NCI-H2196 treated with DMSO at 0.1 percent for 48 hours (cell line): Measurements from ENCODE around the gene ITPR2.
"Not testable (repeated sequence)": the region's sequence is repeated elsewhere in the genome, so short reads cannot be mapped to it uniquely, and the experiment has no call there.

ENCODE experiments used
- DNase-seq: peaks from one replicate; lab custom pipeline; 2025; ENCODE audit not compliant: unreplicated experiment; lab: John Stamatoyannopoulos, UW

Gene ITPR2

DNA sequence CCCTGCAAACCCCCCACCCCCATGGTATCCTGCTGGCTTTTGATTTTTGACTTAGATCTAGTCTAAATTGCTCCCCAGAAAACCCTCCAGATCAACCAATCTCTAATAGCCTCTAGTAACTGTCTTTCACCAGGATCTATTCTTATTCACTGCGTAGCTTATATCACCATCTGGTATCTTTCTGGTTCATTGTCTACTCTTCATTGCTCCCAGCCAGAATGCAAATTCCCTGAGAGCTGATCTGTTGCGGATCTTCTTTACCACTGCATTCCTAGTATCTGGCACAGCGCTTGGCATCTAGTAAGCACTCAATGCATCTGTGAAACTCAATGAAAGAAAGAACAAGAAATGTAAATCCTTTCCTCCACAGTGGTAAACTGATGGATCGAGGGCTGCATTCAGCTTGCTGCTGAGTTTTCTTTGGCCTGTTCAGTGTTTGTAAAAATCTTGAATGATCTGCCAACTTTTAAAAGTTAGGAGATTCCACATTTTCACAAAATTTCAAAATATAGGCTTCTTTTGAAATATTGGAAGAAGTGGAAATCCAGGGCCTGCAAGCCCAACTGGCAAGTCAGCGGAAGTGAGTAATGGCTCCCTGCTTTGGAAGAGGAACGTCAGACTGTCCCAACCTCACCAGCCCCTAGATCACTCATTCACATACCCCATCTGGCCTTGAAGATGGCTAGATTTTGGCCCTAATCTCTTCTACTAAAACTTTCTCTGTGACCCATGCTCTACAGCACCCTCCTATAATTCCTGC is 363.4 kb downstream of the ITPR2 start:
- no peak for DNase-seq

DNA sequence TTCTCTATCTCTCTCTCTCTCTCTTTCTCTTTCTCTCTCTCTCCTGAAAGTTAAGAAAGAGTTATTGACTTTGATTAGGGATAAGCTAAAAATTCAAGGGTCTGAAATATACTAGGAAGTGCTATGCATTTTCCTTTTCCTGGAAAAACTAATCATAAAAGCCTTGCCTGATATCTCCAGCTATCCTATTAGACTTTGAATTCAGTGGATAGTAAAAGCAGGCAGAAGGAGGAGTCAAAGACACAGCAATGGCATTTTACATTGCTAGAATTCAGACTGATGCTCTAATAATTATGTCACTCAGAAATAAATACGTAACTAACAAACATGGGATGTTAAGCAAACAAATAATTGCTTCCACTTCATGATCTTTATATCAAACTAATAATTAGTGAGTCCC is 365.6 kb downstream of the ITPR2 start:
- no peak for DNase-seq

DNA sequence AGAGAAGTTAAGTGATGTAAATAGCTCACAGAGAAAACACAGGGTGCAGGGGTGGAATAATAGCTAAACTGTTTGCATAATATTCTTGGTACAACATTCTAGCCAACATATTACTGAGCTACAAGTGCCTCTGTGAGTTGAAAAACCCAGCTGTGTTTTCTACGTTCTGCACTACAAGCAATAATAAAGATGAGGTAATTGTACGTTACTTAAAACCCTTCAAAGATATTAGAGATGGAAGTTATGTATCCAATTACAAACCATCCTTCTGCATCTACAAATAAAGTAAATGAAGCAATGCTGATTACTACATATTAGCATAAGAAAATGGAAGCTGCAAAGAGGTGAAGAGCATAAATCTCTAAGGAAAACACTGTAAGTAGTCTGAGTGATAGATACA is 366.3 kb downstream of the ITPR2 start:
- no peak for DNase-seq

DNA sequence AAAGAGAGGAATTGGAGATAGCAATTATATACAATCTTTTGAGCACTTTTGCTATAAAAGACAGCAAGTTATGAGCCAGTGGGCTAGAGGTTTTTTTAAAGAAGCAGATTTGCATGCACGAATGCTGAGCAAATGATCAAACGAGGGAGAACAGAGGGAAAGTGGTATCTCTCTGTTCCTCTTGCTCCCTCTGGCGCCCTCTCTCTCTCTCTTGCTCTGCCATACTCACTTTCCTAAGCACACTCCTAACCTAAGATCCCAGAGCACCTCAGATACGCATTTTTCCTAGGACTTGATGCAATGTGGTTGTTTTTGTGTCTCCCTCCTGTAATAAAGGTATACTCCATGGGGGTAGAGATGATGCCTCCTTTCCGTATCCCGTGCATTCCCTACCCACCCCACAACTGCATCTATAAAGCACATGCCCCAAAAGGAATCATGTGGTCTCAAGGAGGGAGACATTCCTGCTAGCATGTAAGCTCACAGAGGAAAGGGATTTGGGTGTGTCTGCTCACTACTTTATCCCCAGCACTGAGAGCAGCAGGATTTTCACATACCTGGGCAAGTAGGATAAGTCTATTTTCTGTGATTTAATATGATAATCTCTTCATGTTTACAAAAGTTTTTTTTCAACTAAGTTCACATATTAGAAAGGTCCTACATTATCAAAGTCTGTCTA is 367.4 kb downstream of the ITPR2 start:
- no peak for DNase-seq

DNA sequence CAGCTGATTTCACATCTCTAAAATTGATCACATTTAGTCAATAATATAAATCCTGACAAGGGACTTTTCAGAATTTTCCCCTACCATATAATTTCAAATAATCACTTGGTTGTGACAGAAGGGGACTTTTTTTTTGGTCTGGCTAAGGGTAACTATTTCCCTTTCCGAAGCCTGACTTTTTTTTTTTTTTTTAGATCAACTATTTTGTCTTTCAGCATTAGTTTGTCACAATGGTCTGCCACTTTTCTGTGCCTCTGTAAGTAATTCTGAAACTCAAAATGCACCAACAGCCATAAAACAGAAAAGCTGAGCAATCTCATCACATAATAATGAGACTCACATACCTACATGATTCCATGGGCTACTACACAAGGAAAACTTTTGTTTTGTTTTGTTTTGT is 371.2 kb downstream of the ITPR2 start:
- DNase-seq, result no peak

DNA sequence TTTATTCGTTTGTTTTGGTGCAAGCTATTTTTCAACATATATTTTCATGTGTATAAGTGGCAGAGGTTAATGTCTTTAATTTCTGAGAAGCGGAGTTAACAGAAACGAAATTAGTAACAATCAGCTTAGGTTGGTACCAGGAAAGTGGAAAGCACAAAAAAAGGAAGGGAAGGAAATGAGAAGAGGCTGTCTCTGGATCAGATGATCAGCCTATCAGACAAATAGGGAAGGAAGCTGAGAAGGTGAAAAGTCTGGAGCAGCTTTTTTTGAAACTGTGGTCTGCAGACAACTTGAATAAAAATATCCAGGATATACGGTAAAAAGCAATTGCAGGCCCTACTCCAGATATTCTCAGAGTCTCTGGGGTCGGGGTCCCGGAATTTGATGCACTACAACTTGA is 372.6 kb downstream of the ITPR2 start:
- DNase-seq, result no peak

DNA sequence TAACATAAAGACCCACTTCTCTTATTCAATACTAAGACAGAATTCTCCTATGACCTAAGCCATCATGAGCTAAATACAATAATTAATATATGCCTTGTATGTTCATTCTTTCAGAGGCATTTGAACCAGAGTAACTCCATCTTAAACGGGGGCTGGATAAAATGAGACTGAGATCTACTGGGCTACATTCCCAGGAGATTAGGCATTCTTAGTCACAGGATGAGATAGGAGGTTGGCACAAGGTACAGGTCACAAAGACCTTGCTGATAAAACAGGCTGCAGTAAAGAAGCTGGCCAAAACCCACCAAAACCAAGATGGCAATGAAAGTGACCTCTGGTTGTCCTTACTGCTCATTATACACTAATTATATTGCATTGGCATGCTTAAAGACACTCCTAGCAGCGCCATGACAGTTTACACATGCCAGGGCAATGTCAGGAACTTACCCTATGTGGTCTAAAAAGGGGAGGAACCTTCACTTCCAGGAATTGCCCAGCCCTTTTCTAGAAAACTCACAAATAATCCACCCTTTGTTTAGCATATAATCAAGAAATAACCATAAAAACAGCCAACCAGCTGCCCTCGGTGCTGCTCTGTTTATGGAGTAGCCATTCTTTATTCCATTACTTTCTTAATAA is 376.9 kb downstream of the ITPR2 start:
- DNase-seq, result no peak

DNA sequence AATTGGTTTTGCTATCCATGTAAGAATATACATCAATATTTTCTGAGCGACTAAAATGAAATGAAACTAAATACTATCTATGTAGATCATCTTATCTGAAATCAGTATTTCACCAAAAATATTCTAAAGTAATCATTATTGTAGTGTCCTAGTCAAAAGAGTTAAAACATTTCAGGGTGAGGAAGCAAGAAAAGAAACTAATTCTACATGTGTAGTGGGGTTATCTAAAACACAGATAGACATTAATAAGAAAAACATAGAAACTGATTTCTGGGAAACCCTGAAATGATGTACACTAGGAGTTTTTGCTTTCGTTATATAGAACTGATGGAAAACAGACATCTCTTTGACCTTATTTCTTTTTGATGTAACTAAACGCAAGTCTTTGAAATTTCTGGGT is 379.7 kb downstream of the ITPR2 start:
- DNase-seq, result no peak

DNA sequence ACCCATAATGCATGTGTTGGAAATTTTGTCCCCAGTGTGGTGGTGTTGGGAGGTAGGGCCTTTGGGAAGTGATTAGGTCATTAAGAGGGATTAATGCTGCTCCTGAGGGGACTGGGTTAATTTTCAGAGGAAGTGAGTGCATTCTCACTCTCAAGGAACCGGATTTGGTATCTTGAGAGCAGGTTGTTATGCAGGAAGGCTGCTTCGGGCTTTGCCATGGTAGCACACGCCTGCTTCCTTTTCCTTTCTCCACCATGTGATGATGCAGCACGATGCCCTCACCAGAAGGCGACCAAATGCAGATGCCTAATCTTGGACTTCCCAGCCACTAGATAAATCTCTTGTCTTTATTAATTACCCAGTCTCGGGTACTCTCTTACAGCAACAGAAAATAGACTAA is 380.5 kb downstream of the ITPR2 start:
- no peak for DNase-seq

DNA sequence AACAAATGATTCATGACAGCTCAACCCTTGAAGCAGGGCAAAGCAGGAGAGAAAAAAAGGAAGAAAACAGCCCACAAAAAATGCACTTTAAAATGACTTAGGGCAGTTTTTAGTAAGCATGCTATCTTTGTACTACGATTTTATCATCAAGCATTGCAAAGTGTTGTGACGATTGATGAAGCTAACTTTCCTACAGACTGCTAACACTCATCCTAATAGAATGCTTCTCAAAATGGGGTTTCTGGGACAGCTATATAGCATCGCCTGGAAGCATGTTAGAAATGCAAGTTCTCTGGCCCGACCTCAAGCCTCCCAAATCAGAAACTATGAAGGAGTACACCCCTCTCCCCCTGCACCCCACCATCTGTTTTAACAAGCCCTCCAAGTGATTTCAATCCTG is 381.2 kb downstream of the ITPR2 start:
- no peak for DNase-seq

DNA sequence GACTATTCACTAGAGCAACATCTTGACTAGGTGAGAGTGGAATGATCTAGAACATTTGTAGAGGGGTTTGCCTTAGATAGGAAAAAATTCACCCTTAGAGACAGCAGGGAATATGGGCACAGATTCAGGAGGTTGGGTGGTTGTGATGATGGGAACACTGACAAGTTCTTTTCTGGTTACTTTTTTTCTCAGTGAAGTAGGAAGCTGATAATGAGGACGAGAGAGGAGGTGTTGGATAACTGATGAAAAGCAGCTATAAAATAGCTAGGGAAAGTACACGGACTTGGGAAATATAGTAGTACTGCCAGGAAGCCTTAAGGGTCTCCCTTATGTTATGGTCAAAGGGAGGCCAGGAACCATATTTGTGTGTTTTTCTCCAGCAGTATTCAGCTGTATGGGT is 387.1 kb downstream of the ITPR2 start:
- no peak for DNase-seq

DNA sequence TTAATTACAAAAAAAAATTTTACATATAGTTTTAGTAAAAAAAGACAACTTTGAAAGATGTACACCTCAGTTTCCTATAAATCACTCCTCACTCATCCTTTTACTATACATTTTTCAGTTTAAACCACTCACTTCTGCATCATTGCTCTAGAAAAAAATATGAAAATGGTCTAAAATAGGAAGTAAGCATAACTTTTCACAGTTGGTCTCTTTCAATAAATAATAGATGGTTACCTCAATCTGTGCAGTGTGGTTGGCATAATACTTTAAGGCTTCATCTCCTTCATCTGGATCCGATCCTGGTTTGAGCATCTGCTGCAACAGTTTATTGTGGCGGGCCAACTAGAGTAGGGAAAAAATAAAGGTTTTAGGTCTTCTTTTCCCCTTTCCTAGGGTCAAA is 389.7 kb downstream of the ITPR2 start:
- DNase-seq, result no peak

DNA sequence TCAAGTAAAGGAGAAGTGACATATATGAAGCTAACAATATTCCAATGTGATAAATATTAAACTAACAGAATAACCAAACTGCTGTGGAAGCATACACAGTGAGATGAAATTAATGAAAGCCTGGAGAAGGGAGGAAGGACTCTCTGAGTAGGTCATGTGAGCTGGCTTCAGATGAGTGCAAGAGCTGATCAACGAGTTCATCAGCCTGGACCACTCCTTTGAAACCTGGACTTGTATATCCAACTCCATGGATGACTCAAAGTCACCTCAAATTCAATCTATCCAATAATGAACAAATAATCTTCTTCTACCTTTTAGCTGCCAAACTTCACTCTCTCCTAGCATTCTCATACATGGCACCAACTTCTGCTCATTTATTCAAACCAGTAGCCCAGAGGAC is 391.6 kb downstream of the ITPR2 start:
- no peak for DNase-seq

DNA sequence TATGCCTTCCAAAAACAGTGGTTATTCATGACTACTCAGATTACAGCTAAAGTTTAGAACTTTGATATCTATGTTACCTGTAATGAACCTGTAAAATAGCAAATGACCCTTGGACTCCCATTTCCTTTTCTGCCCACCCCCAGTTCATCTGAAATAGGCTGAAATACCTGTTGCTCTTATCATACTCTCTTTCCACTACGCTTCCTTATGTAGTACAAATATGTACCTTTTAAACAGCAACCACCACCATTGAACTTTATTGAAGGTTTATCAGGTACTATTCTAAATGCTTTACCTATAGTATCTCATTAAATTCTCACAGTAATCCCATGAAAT is 398.0 kb downstream of the ITPR2 start:
- DNase-seq, result no peak

DNA sequence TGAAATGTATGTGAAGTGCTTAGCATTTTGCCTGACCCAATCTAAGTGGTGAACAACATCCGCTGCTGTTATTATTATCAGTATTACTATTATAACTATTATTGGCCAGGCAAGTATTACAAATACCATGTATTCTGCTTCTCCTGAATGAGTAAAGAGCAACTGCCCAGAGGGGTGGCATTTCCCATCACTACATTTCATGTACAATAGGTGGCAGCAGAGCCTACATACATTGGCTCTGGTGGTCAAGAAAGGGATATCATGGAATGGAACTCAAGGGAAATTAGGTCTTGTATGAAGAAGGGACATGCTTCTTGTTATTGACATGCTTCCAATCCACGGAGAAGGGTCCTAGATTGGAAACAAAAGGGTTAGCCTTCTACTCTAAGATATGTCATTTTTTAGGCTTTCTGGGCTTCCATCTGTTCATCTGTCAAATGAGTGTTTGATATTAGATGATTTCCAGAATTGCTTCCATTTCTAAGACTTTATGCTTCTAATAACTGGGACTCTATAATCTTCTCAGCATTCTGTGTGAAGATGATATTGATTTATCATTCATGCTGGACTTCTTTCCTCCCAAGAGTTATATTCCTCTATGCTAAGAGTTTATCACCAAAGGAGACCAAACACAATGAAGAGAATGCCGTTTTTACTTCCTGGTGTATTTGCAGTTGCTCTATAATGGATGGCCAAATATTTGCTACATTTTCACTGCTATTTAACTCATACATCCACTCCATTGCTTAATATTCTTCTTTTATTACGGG is 398.5 kb downstream of the ITPR2 start:
- DNase-seq, result peak; percentile 78

DNA sequence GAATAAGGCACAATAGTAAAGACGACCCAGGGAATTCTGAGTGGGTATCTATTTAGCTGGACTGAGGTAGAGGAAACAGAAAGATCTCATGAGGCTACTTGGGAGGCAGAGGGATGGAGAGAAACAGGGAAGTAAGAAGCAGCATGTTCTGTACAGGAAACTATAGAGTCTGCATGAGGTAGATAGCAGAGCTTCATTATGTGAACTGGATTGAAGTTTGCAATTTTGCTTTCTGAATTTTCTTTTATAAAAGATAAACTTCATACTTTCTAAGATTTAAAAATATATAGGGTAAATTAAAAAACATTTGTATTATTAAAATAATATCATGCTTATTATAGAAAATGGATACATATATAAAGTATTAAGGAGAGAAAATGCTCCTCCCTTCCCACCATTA is 399.3 kb downstream of the ITPR2 start:
- not testable (repeated sequence) for DNase-seq

DNA sequence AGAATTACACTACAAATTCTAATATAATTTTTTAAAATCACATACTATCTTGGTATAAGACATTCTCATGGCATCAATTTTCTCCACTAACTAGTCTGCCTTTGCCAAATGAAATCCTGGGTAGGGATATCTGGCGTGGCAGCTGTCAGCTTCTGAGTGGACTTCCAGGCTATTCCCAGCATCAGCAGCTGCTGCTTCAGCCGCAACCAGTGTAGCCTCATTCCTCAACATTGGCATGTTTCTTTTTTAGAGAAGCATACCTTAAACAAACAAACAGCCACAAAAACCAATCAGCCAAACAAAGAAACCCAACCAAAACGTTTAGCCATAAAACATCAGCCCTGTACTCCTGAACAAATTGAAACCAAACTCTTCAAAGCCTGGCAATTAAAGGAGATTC is 401.8 kb downstream of the ITPR2 start:
- DNase-seq, result no peak

DNA sequence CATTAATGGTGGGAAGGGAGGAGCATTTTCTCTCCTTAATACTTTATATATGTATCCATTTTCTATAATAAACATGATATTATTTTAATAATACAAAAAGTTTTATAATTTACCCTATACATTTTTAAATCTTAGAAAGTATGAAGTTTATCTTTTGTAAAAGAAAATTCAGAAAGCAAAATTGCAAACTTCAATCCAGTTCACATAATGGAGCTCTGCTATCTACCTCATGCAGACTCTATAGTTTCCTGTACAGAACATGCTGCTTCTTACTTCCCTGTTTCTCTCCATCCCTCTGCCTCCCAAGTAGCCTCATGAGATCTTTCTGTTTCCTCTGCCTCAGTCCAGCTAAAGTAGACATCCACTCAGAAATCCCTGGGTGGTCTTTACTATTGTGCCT is 402.4 kb downstream of the ITPR2 start:
- DNase-seq, result not testable (repeated sequence)

DNA sequence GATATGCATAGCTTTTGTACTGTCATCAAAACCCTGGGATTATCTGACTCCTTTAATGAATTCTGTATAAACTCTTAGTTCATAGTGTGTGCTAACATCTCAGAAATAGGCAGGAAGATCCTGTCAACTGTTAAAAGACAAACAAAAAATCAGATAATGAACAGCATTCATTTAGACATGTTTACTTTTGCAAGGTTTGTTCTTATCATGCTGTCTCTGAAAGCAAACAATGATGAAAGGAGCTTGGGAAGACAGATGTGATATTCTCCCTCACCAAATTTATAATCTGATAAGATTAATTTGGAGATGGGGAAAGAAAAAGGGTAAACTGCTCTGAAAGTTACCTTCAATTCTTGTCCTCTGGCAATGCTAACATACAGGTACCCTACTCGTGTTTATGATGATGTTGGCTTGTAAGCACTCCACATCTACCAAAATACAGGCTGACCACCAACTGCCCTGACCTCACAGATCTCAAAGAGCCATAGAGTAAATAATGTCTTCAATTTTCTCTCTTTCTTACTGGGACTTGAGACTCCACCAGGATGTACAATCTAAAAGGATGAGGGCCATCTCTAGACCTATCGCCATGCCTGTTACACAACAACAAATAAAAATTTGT is 403.8 kb downstream of the ITPR2 start:
- no peak for DNase-seq

DNA sequence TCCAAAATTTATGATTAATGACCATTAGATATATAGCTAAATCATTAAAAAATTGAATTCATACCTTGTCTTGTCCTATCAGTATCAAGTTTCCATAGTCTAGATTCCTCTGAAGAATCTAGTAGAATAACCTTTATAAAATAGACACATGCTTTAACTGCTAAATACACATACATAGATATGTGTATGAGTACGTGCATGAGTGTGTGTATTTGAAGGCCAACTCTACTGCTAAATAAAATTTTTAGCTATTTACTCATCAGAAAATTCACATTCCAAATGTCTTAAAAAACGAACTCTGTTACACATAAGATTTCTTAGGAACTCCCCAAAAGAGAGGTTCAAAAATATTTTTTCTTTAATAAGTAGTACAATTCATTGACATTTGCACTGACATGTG is 404.6 kb downstream of the ITPR2 start:
- DNase-seq, result no peak

DNA sequence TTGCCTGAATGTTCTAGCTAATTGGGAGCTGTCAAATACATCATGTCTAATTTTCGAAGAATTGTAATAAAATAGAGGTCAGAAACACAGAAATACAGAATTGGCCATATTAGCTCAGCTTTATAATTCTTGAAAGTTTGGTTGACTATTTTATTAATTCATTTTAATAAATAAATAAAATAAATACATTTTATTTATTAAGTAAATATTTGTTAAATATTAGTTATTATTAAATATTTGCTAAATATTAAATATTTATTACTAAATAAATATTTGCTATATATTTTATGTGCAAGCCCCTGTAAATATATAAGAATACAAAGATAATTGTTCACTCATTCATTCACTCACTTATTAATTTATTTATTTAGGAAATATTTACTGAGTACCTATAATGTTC is 406.3 kb downstream of the ITPR2 start:
- no peak for DNase-seq
